Frontal cortex (tissue), 4 donors: ENCODE results near the gene LRP1. TPM values are rescaled to one million over a fixed set of nuclear protein-coding genes. Genes with fewer than 3 reads are reported as not detected.

ENCODE experiments used
- DNase-seq, 2 donors: peaks; one replicate each; pipeline ENCODE4 v3.0.0; 2012; ENCODE audit warnings: low spot score in 2 of 2
- FAIRE-seq: peaks from 2 replicates; lab custom pipeline; 2012; peaks lifted over from hg19 to GRCh38; lab: Jason Lieb, UNC
- total RNA-seq: library from RNA; depleted of rRNA; stranded (reverse); fragments of >200 nt; gene quantifications from one replicate; pipeline ENCODE4 v1.2.3, GENCODE V29; 2014
- donor health status: control.
- donor health status: control.
- donor health status: control.

LRP1 gene
- total RNA-seq, 1 donor from 2014 or later, result 63.2 TPM

DNA sequence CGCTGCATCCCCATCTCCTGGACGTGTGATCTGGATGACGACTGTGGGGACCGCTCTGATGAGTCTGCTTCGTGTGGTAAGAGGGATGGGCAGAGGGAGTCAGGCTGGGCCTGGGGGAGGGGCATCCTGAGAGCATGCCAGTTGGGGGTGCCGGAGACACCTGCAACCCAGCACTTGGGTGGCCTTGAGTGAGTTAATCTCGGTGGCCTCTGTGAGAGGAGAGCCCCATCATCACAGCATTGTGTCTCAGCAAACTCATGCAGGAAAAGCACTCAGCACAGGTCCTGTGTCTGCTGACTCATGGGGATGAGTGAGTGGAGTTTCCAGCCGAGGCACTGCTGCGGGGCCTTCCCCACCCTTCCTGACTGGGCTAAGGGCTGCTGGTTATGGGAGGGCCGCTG is 38.7 kb downstream of the LRP1 start:
- no peak for DNase-seq

DNA sequence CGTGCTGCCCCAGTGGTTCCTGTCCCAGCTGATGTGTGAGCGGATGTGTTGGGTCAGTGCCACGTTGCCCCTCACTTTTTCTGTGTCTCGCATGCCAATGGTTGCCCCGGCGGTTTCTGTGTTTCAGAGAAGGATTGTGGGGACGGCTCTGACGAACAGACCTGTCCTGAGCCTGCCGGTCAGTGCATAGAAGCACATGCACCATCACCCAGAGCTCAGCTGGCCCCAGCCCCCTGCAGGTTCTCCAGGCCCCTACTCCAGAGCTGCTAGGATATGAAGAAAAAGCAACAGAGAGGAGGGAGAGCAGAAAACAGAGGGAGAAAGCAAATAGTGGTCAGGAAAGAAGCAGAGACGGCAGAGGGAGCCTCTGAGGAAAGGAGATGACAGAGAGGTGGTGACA is 39.8 kb downstream of the LRP1 start:
- FAIRE-seq, result no peak

More for the DNA sequence above, 38.7 kb downstream of the LRP1 start:
- FAIRE-seq, result no peak

DNA sequence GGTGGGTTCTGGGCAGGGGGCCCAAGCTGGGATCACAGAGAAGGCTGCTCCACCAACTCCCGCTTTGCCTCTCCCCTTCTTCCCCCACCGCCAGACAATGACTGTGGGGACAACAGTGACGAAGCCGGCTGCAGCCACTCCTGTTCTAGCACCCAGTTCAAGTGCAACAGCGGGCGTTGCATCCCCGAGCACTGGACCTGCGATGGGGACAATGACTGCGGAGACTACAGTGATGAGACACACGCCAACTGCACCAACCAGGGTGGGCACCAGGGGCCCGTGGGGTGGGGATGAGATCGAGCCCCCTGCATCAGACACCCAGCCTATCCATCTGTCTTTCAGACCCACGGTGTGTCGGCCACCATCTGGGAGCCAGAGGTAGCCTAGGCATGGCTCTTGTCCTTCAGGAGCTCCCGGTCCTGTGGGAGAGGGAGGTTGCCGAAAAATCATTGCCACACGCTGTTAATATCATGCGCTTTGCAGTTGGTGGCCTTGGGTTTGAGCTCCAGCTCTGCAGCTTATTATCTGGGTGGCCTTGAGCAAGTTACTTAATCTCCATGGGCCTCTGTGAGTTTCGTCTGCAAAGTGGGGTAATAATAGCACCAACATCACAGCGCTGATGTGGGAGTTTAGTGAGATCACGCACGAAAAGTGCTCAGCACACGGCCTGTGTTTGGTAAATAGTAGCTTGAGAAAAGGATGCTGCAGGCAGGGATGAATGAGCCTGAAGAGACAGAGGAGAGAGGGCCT is 40.9 kb downstream of the LRP1 start:
- DNase-seq (no peak), FAIRE-seq (no peak)

More for the DNA sequence above, 39.8 kb downstream of the LRP1 start:
- DNase-seq, result no peak

DNA sequence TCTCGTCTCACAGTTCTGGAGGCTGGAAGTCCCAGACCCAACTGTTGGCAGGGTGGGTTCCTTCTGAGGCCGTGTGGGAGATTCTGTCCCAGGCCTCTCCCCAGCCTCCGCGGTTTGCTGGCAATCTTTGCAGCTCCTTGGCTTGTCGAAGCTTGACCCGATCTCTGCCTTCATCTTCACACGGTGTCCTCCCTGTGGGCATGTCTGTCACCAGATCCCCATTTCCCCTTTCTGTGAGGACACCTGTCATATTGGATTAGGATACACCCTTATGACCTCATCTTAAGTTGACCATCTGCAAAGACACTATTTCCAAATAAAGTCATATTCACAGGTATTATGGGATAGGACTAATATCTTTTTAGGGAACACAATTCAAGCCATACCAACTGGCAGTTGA is 41.7 kb downstream of the LRP1 start:
- FAIRE-seq, result no peak
- DNase-seq, result no peak

DNA sequence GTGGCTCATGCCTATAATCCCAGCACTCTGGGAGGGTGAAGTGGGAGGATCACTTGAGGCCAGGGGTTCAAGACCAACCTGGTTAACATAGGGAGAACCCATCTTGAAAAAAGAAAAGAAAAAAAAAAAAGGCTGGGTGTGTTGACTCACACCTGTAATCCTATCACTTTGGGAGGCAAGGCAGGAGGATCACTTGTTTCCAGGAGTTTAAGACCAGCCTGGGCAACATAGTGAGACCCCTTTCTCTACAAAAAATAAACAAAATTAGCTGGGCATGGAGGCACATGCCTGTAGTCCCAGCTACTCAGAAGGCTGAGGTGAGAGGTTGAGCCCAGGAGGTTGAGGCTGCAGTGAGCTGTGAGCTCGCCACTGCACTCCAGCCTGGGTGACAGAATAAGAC is 42.1 kb downstream of the LRP1 start:
- DNase-seq (no peak), FAIRE-seq (no peak)

DNA sequence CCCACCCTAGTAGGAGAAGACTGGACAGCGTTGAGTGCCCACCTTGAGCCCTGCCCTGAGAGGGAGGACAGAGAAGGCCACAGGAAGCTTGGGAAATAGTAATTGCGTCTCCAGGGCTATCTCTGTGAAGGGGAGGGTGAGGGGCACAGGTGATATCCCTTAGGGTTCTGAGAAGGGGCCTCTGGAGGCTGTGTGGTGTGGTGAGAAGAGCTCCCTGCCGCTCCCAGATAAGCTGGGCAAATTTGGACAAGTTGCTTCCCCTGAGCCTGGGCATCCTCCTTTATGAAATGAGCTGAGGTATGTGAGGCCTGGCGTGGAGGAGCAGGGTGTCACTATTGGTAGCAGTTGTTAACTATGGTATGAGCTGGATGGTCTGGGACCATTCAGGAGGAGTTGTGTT is 42.6 kb downstream of the LRP1 start:
- no peak for DNase-seq
- no peak for FAIRE-seq

DNA sequence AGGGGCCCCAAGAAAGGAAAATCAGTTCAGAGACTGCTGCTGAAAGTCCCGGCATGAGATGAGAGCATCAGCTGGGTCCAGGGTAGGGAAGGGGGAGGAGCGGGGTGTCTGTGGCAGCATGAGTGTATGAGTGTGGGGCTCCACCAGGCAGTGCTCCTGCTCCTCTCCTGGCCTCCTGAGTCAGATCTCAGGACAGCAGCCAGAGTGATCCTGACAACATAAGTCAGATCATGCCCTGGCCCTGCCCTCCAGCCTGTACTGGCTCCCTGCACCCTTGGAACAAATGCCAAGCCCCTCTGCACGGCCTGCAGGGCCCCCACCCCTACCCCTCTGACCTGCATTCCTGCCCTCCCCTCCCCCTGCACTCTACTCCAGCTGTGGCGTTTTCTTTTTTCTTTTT is 43.4 kb downstream of the LRP1 start:
- FAIRE-seq (no peak), DNase-seq (no peak)

DNA sequence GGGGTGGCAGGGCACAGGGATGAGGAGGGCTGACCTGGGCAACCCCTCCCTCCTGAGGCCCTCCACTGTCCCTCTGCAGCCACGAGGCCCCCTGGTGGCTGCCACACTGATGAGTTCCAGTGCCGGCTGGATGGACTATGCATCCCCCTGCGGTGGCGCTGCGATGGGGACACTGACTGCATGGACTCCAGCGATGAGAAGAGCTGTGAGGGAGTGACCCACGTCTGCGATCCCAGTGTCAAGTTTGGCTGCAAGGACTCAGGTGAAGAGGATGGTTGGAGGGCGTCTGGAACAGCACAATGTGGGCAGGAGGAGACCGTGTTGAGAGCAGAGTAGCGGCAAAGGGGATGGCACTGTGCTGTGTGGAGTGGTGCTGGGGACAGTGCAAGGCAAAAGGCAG is 44.8 kb downstream of the LRP1 start:
- no peak for FAIRE-seq
- DNase-seq, result no peak

DNA sequence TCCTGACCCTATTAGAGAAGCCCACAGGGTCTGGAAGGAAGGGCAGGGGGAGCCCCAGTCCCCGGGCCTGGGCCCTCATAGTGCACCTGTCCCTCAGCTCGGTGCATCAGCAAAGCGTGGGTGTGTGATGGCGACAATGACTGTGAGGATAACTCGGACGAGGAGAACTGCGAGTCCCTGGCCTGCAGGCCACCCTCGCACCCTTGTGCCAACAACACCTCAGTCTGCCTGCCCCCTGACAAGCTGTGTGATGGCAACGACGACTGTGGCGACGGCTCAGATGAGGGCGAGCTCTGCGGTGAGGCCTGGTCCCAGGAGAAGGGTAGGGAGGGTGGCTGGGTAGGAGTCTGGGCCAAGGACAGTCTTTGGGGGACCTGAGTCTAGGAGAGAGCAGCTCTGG is 45.4 kb downstream of the LRP1 start:
- DNase-seq (no peak), FAIRE-seq (no peak)

DNA sequence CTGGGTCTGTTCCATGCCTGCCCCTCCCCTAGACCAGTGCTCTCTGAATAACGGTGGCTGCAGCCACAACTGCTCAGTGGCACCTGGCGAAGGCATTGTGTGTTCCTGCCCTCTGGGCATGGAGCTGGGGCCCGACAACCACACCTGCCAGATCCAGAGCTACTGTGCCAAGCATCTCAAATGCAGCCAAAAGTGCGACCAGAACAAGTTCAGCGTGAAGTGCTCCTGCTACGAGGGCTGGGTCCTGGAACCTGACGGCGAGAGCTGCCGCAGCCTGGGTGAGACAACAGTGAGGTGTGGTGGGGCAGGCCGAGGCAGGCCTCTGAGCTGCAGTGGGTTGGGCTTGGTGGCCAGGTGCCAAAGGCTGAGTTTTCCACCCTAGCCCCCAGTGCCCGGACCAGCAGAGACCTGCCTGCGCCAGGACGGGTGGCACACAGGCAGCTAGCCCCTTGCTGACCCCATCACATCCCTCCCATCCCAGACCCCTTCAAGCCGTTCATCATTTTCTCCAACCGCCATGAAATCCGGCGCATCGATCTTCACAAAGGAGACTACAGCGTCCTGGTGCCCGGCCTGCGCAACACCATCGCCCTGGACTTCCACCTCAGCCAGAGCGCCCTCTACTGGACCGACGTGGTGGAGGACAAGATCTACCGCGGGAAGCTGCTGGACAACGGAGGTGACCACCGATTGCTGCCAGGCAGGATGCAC is 47.3 kb downstream of the LRP1 start:
- FAIRE-seq, result no peak
- DNase-seq, result peak; percentile 59 to 77

DNA sequence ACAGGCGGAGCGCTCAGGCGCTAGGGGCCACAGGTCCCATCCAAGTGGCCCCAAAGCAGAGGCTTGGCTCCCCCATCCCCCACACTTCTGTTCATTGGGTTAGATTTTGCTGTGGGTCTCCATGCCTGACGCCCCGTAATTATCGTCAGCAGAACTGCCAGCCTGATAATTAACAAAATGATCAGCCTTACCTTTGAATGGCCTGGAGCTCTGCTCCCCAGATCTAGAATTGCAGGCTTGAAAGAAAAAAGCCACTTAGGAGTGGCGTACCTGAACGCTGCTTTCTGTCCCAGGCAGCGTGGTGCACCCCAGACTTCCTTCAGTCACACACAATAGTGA is 47.8 kb downstream of the LRP1 start:
- FAIRE-seq (no peak), DNase-seq (no peak)

DNA sequence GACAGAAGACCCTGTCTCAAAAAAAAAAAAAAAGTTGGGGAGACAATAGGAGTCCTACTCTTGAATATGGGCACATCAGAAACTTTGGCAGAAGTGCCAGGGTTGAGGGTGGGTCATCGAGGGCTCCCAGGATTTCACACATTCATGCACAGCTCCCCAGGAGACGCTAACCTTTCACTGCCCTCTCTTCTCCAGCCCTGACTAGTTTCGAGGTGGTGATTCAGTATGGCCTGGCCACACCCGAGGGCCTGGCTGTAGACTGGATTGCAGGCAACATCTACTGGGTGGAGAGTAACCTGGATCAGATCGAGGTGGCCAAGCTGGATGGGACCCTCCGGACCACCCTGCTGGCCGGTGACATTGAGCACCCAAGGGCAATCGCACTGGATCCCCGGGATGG is 48.6 kb downstream of the LRP1 start:
- DNase-seq, result no peak
- no peak for FAIRE-seq

DNA sequence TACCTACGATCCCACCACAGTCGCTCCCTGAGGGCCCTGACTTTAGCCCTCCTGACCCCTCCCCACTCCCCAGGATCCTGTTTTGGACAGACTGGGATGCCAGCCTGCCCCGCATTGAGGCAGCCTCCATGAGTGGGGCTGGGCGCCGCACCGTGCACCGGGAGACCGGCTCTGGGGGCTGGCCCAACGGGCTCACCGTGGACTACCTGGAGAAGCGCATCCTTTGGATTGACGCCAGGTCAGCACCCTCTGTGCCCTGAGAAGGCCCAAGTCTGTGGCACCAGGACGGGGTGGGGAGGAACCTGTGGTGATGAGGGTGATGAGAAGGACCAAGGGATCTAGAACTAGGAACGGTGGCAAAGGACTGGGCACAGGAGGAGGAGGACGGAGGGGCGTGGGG is 49.1 kb downstream of the LRP1 start:
- FAIRE-seq (no peak), DNase-seq (no peak)

DNA sequence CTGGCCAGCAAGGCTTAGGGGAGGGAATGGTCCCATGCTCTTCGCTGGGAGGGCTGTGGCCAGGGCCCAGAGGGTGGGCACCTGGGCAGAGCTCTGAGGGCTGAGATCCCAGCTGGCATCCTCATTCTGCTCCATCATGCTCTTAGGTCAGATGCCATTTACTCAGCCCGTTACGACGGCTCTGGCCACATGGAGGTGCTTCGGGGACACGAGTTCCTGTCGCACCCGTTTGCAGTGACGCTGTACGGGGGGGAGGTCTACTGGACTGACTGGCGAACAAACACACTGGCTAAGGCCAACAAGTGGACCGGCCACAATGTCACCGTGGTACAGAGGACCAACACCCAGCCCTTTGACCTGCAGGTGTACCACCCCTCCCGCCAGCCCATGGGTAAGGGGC is 49.9 kb downstream of the LRP1 start:
- no peak for DNase-seq
- no peak for FAIRE-seq

DNA sequence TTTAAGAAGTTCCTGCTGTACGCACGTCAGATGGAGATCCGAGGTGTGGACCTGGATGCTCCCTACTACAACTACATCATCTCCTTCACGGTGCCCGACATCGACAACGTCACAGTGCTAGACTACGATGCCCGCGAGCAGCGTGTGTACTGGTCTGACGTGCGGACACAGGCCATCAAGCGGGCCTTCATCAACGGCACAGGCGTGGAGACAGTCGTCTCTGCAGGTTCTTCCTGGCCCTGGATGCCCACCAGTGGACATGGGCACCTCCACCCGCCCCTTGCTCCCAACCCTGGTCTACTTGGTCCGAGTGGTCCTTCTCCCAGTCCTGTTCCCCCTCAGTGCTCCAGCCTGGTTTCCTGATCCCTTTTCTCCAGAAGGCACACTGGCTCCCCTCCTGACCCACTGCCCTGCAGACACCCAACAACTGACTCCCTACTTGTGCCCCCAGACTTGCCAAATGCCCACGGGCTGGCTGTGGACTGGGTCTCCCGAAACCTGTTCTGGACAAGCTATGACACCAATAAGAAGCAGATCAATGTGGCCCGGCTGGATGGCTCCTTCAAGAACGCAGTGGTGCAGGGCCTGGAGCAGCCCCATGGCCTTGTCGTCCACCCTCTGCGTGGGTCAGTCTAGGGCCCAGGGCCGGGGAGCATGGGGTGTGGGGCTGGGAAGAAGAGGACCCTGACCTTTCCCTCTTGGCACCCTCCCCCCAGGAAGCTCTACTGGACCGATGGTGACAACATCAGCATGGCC is 51.2 kb downstream of the LRP1 start:
- no peak for DNase-seq
- FAIRE-seq, result no peak

DNA sequence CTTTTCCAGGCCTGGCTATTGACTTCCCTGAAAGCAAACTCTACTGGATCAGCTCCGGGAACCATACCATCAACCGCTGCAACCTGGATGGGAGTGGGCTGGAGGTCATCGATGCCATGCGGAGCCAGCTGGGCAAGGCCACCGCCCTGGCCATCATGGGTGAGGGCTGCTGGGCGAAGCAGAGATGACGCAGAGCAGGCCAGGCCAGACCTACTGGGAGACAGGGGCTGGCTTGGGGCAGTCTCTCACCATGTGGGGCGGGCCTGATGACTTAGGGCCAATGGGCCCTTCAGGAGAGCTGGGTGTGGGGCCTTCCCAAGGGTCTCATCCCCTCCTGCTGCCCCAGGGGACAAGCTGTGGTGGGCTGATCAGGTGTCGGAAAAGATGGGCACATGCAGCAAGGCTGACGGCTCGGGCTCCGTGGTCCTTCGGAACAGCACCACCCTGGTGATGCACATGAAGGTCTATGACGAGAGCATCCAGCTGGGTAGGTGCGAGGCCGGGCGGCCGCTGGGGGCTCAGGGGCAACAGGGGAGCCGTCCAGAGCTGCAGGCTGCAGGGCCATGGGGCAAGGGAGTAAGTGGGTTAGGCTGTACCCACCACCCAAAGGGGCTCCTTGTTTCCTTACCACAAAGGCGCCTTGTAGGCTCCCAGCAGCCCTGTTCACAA is 52.2 kb downstream of the LRP1 start:
- FAIRE-seq, result no peak
- no peak for DNase-seq

DNA sequence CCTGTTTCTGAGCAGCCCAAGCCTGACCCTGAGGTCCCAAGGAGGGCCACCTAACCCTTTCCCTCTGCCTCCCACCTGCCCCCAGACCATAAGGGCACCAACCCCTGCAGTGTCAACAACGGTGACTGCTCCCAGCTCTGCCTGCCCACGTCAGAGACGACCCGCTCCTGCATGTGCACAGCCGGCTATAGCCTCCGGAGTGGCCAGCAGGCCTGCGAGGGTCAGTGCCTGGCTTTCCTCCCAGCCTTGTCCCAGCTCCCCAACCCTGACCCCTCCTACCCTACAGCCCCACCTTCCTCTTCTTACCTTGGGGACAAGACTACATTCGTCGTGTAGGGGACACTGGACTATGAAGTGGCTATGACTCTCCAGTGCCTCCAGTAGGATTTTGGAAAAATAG is 52.8 kb downstream of the LRP1 start:
- no peak for DNase-seq
- no peak for FAIRE-seq

DNA sequence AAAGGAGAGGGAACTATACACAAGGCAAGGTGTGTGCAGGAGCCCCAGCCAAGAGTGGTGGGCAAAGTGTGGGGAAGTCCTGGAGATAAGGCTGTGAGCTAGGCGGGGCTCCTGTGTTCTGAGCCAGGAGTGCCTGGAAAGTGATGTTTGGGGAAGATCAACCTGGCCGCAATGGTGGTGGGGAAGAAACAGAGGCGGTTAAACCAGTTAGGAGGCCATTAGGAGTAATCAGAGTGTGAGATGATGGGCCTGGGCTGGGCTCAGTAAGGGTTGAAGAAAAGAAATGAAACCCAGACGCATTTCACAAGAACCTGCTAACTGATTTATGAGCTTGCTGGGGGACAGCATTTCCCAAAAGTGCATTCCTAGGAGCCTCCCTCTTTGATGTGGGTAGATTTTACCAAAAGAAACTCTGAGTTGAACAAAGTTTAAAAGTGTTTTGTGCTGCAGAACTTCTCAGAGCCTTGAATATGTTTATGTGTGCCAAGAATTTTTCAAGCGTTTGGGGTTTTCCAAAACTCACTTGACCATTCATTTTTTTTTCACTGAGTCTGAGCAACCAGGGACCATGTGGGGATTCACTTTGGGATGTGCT is 53.4 kb downstream of the LRP1 start:
- DNase-seq (no peak), FAIRE-seq (no peak)

DNA sequence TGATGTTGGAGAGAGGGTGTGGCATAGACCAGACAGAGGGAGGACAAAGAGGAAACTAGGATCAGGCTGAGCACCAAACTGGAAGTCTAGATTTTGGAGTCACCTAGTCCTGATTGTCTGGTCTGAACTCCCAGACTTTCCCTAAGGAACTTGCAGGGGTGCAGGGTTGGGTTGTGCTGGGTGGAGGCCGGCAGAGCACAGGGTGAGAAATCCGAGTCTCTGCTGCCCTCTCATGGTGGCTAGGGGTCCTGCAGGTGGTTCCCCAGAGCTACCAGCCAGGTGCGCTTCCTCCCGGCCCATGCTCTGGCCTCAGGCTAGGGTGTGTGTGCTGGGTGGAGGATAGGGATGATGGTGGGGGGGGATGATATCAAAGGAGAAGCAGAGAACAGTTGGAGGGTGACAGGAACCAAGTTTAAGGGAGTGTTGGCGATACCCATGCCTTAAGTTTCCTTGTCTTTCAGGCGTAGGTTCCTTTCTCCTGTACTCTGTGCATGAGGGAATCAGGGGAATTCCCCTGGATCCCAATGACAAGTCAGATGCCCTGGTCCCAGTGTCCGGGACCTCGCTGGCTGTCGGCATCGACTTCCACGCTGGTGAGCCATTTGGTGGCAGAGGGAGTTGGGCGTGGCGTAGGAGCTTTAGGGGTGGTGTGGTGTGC is 54.8 kb downstream of the LRP1 start:
- DNase-seq, result peak; percentile 78 to 93
- FAIRE-seq, result no peak
